OCI-LY7 (cell line): ENCODE results near the gene CLCA4.

Experiments used
- EZH2phosphoT487 ChIP-seq: fragments of 200-600 bp; sonication (generic); IDR thresholded peaks from 2 replicates; pipeline ENCODE4 v1.6.1; 2018; ENCODE audit warnings: low read depth, borderline replicate concordance, mild to moderate bottlenecking, mixed run types, antibody characterized with exemption, low read length, moderate library complexity, mixed read lengths
- TF ChIP-seq, protein P1 (sequence below): fragments of 200-600 bp; sonication (generic); conservative IDR thresholded peaks from 2 replicates; pipeline ENCODE4 v1.5.1; 2014; ENCODE audit warnings: mild to moderate bottlenecking, antibody characterized with exemption, low read length, moderate library complexity, mixed read lengths

DNA sequence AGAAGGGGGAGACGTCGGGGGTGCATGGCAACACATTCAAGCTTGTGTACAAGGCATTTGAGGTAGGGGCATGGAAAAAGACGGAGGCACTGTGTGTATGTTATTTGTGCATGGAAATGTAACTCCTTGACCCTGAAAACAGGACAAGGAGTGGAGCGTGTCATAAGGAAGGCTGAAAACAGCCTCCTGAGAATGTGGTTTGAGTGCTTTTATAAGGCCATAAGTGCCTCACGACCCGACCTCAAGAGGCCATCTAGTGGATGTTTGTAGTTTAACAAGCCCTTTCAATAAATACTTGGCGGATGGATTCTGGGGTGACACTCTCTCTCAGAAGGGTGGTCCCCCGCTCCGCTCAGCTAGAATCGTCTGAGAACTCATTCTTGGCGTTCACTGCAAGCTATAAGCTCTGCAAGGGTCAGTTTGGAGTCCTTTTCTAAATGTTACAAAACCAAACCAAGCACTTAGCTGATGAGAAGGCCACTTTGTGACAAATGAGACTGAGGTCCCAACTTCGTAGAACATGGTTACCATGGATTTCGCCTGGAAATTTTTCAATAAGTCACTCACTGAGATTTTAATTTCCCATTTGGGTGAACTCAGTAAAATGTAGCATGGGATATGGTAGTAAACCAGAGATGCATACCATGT, 38.8 kb upstream of the CLCA4 start:
- TF ChIP-seq, protein P1, sequence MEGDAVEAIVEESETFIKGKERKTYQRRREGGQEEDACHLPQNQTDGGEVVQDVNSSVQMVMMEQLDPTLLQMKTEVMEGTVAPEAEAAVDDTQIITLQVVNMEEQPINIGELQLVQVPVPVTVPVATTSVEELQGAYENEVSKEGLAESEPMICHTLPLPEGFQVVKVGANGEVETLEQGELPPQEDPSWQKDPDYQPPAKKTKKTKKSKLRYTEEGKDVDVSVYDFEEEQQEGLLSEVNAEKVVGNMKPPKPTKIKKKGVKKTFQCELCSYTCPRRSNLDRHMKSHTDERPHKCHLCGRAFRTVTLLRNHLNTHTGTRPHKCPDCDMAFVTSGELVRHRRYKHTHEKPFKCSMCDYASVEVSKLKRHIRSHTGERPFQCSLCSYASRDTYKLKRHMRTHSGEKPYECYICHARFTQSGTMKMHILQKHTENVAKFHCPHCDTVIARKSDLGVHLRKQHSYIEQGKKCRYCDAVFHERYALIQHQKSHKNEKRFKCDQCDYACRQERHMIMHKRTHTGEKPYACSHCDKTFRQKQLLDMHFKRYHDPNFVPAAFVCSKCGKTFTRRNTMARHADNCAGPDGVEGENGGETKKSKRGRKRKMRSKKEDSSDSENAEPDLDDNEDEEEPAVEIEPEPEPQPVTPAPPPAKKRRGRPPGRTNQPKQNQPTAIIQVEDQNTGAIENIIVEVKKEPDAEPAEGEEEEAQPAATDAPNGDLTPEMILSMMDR, result peak; percentile 74
- TF ChIP-seq EZH2phosphoT487, result no peak
